ENCODE results near the gene RBM6.

Gene RBM6

GRCh38 chr3:50124052-50124799, 184.3 kb downstream of the RBM6 start:
- DNase-seq, result no peak

DNA sequence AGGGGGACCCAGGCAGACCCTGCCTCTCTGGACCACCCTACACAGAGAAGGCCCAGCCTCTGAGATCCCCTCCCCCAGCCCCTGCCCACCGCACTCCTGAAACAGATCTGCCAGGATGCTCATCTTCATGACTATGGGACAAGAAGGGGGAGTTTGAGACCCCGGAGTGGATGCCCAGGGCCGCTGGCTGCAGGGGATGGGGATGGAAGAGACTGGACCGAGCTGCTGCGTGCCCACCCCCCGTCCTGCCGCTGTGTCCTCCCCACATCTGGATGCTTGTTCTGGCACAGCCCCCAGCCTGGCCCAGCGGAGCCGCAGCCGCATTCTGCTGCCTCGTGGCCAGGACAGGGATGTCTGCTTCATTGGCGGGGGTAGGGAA, 184.8 kb downstream of the RBM6 start:
- TF ChIP-seq CTCF (IDR thresholded peaks at IDR 0.05), result no peak
- peak overlapping the region; percentile 52 for H3K4me3 Mint-ChIP-seq
- H3K4me1 Mint-ChIP-seq, result peaks cover 64% of the 10 kb centered on the region
- no peaks in the 10 kb centered on the region for H3K9me3 Mint-ChIP-seq
- H3K27ac Mint-ChIP-seq, result no peak overlapping the region
- H3K36me3 Mint-ChIP-seq (ENCODE audit: low read depth), result peaks cover 2% of the 10 kb centered on the region
- peaks cover 8% of the 10 kb centered on the region for H3K27me3 Mint-ChIP-seq (ENCODE audit: low read depth, poor library complexity)
- no peak for DNase-seq

More at GRCh38 chr3:50124052-50124799, 184.3 kb downstream of the RBM6 start:
- peaks cover 5% of the 10 kb centered on the region for H3K27me3 Mint-ChIP-seq (ENCODE audit: low read depth, poor library complexity)
- no peak overlapping the region for H3K27ac Mint-ChIP-seq
- H3K4me1 Mint-ChIP-seq, result peaks cover 64% of the 10 kb centered on the region
- H3K9me3 Mint-ChIP-seq, result no peaks in the 10 kb centered on the region
- no peak for TF ChIP-seq CTCF (IDR thresholded peaks at IDR 0.05)
- peaks cover 4% of the 10 kb centered on the region for H3K36me3 Mint-ChIP-seq (ENCODE audit: low read depth)
- H3K4me3 Mint-ChIP-seq, result peak overlapping the region; percentile 52

DNA sequence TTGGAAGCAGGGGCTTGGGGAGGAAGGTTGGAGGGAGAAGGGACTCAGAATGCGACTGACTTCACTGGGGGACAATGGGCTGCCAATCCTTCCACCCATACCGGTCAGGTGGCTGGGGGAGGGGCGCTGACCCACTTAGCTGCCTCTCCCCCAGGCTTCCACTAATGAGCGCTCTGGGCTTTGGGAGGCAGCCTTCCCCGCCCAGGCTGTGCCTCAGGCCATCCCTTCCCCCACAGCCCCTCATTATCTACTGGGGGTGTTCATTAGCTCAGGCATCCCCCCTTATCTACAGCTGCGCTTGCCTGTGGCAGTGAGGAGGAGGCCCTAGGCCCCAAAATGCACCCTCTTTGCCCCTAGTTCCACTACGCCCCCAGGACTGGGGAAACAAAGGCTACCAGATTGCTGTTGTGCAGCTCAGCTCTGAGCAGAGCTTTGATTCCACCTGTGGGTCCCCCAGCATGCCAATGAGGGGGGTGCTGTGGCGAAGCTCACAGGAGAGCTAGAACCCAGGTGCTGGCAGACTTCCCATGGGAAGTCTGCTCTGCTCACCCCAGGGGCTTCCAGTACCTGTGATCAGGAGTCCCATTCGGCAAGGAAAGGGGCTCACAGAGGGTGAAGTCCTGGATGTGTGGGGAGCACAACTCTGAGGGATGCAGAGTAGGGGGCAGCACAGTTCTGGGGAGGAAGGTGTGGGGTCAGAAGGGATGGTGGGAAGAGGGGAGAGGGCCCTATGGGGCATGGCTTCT, 185.8 kb downstream of the RBM6 start:
- Mint-ChIP-seq H3K4me1 (peaks cover 64% of the 10 kb centered on the region), H3K9me3 (no peaks in the 10 kb centered on the region), H3K27ac (no peak overlapping the region), H3K36me3 (ENCODE audit: low read depth) (no peaks in the 10 kb centered on the region), H3K4me3 (no peak overlapping the region), H3K27me3 (ENCODE audit: low read depth, poor library complexity) (peaks cover 8% of the 10 kb centered on the region)
- no peak for TF ChIP-seq CTCF (IDR thresholded peaks at IDR 0.05)
- DNase-seq, result no peak

DNA sequence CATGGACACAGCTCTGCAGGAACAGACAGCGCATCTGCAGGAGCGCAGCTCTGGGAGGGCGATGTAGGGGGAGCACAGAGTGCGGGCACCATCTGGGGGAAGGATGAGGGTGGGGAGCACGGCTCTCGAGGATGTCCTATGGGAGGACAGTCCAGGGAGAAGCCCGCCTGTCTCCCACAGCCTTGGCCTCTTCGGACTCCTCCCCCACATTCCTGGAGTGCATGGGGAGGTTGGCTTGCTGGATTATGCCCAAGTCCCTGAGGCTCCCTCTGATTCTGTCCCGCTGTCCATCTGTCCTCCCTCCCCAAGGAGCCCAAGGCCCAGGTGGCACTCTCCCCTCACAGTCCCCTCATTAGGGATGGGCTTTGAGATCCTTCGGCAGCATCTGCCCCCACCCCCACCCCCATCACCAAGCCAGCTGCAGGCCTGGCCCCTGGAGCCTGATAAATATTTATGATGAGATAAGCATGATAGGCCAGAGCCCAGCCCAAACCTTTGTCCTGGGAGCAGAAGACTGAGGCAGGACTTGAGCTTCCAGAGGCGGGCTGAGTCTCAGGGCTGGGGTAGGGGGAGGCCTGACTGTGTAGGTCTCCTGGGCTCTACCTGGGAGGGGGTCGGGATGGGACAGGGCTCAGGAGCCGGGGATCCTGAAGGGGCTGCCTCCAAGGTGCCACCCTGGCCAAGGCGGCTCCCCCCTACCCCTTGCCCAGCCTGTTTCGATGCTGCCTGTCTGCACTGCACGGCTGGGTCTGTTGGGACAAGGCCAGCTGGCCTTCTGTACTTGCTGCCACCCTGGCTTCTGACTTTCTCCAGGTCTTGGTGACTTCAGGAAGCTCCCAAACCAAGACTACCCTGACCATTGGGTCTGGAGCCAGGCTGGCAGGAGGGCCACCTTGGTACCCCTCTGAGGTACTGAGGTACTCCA, 186.6 kb downstream of the RBM6 start:
- Mint-ChIP-seq H3K4me3 (no peak overlapping the region), H3K4me1 (peaks cover 64% of the 10 kb centered on the region)

More for the DNA sequence above, 186.6 kb downstream of the RBM6 start:
- no peaks in the 10 kb centered on the region for H3K36me3 Mint-ChIP-seq (ENCODE audit: low read depth)
- H3K27me3 Mint-ChIP-seq (ENCODE audit: low read depth, poor library complexity), result peaks cover 12% of the 10 kb centered on the region
- no peak overlapping the region for H3K27ac Mint-ChIP-seq
- TF ChIP-seq CTCF (IDR thresholded peaks at IDR 0.05), result no peak
- no peak for DNase-seq
- H3K9me3 Mint-ChIP-seq, result no peaks in the 10 kb centered on the region

Measured in nephron progenitor cell (in vitro differentiated cells).